ENCODE data around the gene C1QTNF6. TPM values are rescaled to one million over a fixed set of nuclear protein-coding genes. Genes with fewer than 3 reads are reported as not detected.

C1QTNF6 gene
- total RNA-seq, 1 donor from 2014 or later: 5.1 TPM

DNA sequence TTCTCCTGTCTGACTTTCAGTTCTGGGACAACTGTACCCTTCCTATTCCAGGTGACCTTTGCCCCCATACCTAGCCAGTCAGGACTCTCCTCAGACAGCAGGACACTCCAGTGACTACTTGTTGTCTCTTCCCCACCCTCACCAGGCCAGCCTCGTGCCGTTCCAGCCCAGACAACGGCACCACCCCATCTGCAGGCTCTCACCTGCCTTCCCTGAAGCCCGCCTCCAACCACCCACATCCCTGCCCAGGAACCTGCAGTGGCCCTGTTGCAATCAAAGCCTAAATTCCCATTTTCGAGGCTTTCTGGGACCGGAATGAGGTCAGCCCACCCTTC, 42.0 kb downstream of the C1QTNF6 start:
- Histone ChIP-seq H3K27me3 (ENCODE audit: control insufficient read depth, insufficient read depth, low read length) (peaks cover 9% of the 10 kb centered on the region), H3K4me3 (ENCODE audit: low read depth, low read length) (no peak overlapping the region), H3K36me3 (ENCODE audit: control insufficient read depth, insufficient read depth, low read length) (no peaks in the 10 kb centered on the region)
- no peak for TF ChIP-seq CTCF (IDR thresholded peaks at IDR 0.05; ENCODE audit: insufficient read depth, low read length, poor library complexity, severe bottlenecking)
- no peak for DNase-seq (ENCODE audit: low read depth)

GRCh38 chr22:37145180-37146050, 42.6 kb downstream of the C1QTNF6 start:
- peaks cover 9% of the 10 kb centered on the region for H3K27me3 ChIP-seq (ENCODE audit: control insufficient read depth, insufficient read depth, low read length)
- TF ChIP-seq CTCF (IDR thresholded peaks at IDR 0.05; ENCODE audit: insufficient read depth, low read length, poor library complexity, severe bottlenecking): no peak
- no peak overlapping the region for H3K4me3 ChIP-seq (ENCODE audit: low read depth, low read length)
- no peak for DNase-seq (ENCODE audit: low read depth)
- H3K36me3 ChIP-seq (ENCODE audit: control insufficient read depth, insufficient read depth, low read length): no peaks in the 10 kb centered on the region

DNA sequence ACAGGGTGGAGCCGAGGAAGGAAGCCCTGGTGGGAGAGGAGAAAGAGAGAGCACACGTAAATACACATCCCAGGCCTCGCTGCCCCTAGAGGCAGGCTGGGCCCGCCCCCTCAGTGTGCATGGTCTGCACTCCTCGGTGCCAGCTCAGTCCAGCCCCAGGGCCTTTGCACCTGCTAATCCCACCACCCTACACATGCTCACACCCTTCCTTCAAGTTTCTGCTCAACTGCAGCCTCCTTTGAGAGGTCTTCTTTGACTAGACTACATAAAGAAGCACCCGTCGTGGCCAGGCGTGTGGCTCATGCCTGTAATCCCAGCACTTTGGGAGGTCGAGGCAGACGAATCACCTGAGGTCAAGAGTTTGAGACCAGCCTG, 43.9 kb downstream of the C1QTNF6 start:
- peaks cover 9% of the 10 kb centered on the region for H3K27me3 ChIP-seq (ENCODE audit: control insufficient read depth, insufficient read depth, low read length)
- no peaks in the 10 kb centered on the region for H3K36me3 ChIP-seq (ENCODE audit: control insufficient read depth, insufficient read depth, low read length)
- no peak overlapping the region for H3K4me3 ChIP-seq (ENCODE audit: low read depth, low read length)
- TF ChIP-seq CTCF (IDR thresholded peaks at IDR 0.05; ENCODE audit: insufficient read depth, low read length, poor library complexity, severe bottlenecking): no peak
- no peak for DNase-seq (ENCODE audit: low read depth)

GRCh38 chr22:37141971-37142370, 46.1 kb downstream of the C1QTNF6 start:
- H3K36me3 ChIP-seq (ENCODE audit: control insufficient read depth, insufficient read depth, low read length): no peaks in the 10 kb centered on the region
- H3K4me3 ChIP-seq (ENCODE audit: low read depth, low read length): no peak overlapping the region
- TF ChIP-seq CTCF (IDR thresholded peaks at IDR 0.05; ENCODE audit: insufficient read depth, low read length, poor library complexity, severe bottlenecking): no peak
- H3K27me3 ChIP-seq (ENCODE audit: control insufficient read depth, insufficient read depth, low read length): peaks cover 9% of the 10 kb centered on the region
- DNase-seq (ENCODE audit: low read depth): no peak

GRCh38 chr22:37141476-37141875, 46.6 kb downstream of the C1QTNF6 start:
- no peak overlapping the region for H3K4me3 ChIP-seq (ENCODE audit: low read depth, low read length)
- no peak for TF ChIP-seq CTCF (IDR thresholded peaks at IDR 0.05; ENCODE audit: insufficient read depth, low read length, poor library complexity, severe bottlenecking)
- peaks cover 9% of the 10 kb centered on the region for H3K27me3 ChIP-seq (ENCODE audit: control insufficient read depth, insufficient read depth, low read length)
- no peak for DNase-seq (ENCODE audit: low read depth)
- no peaks in the 10 kb centered on the region for H3K36me3 ChIP-seq (ENCODE audit: control insufficient read depth, insufficient read depth, low read length)

All from kidney epithelial cell (primary cell).